ENCODE measurements around the gene C11orf87. TPM values are rescaled to one million over a fixed set of nuclear protein-coding genes. Genes with fewer than 3 reads are reported as not detected.

C11orf87 gene
- total and polyA plus RNA-seq, 2 experiments from 2014 or later: 0.50 to 0.56 TPM

DNA sequence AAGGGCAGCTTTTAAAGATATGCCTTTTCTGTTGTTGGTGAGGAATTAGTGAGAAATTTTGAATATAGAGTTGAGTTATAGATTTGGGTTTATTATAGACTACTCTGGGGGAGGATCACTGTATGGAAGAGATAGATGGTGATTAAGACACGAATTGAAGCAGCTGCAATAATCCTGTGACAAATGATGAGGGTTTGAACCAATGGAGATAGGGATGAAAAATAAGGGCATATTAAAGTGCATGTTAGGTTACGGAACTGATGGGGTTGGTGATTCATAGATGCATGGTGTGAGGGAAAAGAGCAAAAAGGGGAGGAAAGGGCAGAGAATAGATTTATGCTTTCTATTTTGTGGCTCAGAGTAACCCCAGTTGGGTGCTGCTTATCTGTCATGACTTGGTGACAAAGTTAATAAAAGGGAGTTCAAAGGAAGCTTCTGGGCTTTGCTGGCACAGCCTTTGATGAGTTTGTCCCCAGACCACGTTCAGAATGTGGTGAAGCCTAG lies 11.8 kb downstream of the C11orf87 start (continued):
- TF ChIP-seq ZNF462 (CRISPR knock-in tag; IDR thresholded peaks at IDR 0.05) (no peak), ZNF114 (CRISPR knock-in tag; IDR thresholded peaks at IDR 0.05) (no peak), CREB1 (CRISPR knock-in tag; IDR thresholded peaks at IDR 0.05; ENCODE audit: low read depth) (no peak), EZH2phosphoT487 (IDR thresholded peaks at IDR 0.05; ENCODE audit: unreplicated experiment) (no peak), NANOG (IDR thresholded peaks at IDR 0.05; ENCODE audit: borderline replicate concordance) (no peak), EZH2 (IDR thresholded peaks at IDR 0.05; ENCODE audit: low read depth, unreplicated experiment) (no peak), POLR2AphosphoS5 (IDR thresholded peaks at IDR 0.05; ENCODE audit: low read depth) (no peak), STAT1 (IDR thresholded peaks at IDR 0.05; ENCODE audit: unreplicated experiment) (no peak), JUNB (IDR thresholded peaks at IDR 0.05; ENCODE audit: unreplicated experiment) (no peak)
- TF ChIP-seq, protein P1, sequence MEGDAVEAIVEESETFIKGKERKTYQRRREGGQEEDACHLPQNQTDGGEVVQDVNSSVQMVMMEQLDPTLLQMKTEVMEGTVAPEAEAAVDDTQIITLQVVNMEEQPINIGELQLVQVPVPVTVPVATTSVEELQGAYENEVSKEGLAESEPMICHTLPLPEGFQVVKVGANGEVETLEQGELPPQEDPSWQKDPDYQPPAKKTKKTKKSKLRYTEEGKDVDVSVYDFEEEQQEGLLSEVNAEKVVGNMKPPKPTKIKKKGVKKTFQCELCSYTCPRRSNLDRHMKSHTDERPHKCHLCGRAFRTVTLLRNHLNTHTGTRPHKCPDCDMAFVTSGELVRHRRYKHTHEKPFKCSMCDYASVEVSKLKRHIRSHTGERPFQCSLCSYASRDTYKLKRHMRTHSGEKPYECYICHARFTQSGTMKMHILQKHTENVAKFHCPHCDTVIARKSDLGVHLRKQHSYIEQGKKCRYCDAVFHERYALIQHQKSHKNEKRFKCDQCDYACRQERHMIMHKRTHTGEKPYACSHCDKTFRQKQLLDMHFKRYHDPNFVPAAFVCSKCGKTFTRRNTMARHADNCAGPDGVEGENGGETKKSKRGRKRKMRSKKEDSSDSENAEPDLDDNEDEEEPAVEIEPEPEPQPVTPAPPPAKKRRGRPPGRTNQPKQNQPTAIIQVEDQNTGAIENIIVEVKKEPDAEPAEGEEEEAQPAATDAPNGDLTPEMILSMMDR (conservative IDR thresholded peaks at IDR 0.05; ENCODE audit: low read depth in 2 of 2): no peak
- TF ChIP-seq, protein P2, sequence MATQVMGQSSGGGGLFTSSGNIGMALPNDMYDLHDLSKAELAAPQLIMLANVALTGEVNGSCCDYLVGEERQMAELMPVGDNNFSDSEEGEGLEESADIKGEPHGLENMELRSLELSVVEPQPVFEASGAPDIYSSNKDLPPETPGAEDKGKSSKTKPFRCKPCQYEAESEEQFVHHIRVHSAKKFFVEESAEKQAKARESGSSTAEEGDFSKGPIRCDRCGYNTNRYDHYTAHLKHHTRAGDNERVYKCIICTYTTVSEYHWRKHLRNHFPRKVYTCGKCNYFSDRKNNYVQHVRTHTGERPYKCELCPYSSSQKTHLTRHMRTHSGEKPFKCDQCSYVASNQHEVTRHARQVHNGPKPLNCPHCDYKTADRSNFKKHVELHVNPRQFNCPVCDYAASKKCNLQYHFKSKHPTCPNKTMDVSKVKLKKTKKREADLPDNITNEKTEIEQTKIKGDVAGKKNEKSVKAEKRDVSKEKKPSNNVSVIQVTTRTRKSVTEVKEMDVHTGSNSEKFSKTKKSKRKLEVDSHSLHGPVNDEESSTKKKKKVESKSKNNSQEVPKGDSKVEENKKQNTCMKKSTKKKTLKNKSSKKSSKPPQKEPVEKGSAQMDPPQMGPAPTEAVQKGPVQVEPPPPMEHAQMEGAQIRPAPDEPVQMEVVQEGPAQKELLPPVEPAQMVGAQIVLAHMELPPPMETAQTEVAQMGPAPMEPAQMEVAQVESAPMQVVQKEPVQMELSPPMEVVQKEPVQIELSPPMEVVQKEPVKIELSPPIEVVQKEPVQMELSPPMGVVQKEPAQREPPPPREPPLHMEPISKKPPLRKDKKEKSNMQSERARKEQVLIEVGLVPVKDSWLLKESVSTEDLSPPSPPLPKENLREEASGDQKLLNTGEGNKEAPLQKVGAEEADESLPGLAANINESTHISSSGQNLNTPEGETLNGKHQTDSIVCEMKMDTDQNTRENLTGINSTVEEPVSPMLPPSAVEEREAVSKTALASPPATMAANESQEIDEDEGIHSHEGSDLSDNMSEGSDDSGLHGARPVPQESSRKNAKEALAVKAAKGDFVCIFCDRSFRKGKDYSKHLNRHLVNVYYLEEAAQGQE (IDR thresholded peaks at IDR 0.05; ENCODE audit: unreplicated experiment): no peak

Data from GM23338 (cell line).